Effector CD8-positive, alpha-beta T cell (primary cell): ENCODE measurements around the gene TRERF1.

Source experiments
- DNase-seq: peaks from one replicate; lab custom pipeline; 2025; lab: John Stamatoyannopoulos, UW

TRERF1 gene

DNA sequence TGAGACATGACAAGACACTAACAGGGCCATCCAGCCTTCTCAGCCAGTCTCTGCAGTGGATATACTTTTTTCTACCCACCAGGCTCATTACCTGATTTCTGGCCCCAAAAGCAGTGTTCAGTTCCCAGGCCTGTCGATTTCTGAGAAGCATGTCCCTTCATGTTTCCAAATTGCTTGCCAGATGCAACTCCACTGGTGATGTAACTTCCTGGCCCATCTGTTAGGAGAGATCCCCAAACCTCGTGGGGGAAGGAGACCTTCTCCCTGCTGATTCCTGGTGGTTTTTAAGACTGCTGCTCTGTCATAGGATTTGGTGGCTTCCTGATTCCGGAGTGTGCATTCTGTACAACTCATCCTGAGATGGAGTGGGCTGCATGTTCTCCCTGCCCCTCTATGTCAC is 202.4 kb downstream of the TRERF1 start:
- DNase-seq = no peak

DNA sequence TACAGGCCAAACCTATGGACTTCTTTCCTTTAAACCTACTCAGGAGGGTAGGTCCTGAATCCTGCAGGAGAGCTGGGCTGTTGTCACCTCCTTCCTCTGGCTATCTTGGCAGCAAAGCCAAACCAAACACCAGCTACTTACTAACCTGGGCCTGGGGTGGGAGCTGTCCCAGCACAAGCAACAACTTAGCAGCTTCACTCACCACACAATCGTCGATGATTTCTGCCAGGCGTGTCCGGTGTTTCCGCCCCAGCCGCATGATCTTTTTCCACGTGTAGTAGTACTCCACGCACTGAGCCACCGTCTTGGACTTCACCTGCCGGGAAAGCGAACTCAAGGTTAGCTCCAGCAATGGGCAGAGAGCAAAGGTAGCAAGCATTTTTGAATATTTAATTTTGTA is 208.7 kb downstream of the TRERF1 start:
- DNase-seq = no peak

DNA sequence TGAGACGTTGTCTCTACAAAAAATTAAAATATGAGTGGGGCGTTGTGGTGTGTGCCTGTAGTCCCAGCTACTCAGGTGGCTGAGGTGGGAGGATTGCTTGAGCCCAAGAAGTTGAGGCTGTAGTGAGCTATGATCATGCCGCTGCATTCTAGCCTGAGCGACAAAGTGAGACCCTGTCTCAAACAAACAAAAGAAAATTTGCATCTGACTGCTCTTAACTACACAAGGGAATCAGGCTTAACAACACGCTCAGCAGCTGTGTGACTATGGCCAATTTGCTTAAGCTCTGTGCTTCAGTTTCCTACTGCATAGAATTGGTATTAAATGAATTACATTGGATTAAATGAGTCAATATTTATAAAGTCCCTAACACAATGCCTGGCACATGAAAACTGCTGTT is 209.8 kb downstream of the TRERF1 start:
- no peak for DNase-seq

DNA sequence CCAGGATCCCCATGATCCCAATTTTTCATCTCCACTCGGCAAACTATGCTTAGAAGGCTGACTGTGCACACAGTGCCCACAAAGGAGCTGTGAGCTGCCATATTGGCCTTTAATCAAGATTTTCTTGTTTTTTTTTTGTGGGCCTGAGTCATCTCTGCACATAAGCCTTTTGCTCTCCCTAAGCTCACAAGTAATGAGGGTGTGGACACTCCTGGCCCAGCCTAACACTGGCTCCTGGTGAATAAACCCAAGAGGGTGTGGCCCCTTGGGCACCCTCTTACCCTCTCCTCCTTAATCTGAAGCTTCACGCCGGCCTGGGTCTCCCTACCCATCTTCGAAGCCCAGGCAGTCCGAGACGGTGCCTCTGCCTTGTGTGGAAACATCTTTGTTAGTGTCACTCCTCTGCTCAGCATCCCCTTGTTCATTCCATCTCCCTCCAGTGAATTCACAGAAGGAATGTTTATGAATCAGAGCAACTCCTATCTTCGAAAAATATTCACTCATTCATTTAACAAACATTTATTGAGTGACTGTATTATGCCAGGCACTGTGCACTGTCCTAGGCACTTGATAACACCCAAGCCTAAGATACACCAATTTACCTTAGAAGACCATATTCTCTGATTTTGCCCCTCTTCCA is 211.9 kb downstream of the TRERF1 start:
- DNase-seq = no peak

DNA sequence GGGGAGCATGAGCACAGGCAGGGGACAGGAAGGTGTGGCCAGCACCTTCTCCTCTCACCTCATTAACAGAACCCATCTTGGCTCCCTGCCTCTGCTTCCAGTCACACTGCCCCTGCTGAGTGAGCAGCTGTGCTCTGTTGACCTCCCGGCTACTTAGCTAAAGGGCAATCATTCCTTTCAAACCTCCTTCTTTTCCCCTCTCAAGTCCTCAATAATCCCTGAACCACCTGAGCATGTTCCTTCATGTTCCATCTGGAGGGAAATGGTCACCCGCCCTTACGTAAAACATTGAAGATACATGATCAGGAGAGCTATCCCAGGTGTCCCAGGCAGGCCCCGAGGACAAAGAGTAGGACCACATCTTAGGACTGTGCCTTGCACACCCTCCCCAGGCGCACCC is 212.4 kb downstream of the TRERF1 start:
- no peak for DNase-seq

DNA sequence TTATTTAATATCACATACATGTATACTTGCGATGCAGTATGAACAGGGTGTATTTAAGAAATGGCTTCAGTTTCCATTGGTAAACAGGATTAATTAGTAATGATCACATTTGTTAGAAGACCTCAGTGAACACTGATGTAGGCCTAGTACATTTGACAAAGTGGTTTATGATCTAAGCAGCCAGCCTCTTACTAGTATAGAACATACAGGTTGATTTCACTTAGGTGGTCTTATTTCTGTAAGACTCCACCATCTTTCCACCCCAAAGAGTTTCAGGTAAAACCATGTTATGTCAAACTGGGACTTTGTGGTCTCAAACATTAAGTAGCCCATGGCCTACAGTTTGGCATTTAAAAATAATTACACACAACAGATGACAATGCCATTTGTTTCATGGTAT is 213.9 kb downstream of the TRERF1 start:
- DNase-seq = no peak

- DNase-seq = no peak
Observed at GRCh38 chr6:42236682-42237473, 214.8 kb downstream of the TRERF1 start.

- no peak for DNase-seq
Observed at GRCh38 chr6:42236030-42236429, 215.7 kb downstream of the TRERF1 start.

DNA sequence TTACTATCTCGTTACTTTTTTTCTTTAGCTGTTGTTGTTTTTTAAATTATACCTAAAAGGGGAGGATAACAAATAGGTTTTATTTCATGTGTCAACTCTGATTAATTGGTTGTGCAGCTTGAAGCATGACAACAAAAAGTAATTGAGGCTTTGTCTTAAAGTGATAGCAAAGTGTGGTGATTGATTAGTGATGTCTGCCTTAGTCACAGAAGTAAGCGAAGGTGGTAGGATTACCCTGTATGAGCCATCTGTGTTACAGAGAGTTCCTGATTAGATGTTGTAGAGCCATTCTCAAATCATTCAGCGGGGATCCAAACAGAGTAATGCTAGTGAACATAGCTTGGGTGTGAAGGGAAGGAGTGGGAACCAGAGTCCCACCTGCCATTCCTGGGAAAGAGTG is 219.7 kb downstream of the TRERF1 start:
- no peak for DNase-seq

GRCh38 chr6:42230345-42231321 is 221.1 kb downstream of the TRERF1 start:
- no peak for DNase-seq

GRCh38 chr6:42229506-42230119 is 222.1 kb downstream of the TRERF1 start:
- DNase-seq = no peak

DNA sequence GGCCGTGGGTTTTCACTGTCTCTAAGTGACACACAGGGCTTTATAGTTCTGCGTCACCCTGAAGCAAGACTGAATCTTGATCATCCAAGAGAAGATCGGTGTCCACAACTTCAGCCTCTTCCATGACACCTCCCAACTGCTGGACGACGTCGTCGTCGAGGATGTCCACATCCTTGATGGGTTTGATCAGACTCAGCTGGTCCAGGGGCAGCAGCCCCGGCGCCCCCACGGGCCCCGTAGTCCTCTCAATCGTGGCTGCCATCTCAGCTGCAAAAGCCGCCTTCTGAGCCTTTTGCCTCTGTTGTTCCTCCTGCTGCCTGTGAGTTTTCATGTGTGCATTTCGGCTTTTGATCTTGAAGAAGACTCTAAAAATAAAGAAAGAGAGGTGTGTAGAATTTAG is 223.4 kb downstream of the TRERF1 start:
- no peak for DNase-seq

DNA sequence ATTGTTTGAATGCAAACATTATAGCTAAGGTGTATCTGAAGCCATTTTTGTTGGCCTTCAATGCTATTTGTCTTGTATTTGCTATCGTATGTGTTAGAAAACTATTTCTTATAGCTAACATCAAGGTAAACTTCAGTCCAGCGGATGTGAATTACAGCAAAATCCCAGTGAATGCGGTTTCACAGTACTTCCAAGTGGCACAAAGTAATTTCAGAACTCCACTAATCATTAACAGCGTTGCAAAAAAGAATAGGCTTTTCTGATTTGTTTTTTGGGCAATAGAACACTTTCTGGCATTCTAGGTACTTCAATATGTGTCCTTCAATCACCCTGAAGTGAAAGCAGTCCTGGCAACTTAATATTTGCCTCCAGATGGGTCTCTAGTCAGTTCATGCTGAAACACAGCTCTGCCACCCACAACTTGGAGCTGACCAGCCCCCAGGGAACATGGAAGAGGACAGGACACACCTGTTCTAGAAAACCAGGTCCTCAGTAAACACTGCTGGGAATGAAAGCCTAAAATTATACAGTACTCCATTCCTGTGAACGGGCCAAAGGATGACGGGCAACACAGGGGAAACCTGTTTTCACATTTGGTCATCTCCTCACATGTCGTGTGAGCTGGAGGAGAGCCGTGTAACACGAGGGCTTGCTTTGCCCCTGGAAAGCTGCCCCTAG is 224.4 kb downstream of the TRERF1 start:
- DNase-seq = no peak

DNA sequence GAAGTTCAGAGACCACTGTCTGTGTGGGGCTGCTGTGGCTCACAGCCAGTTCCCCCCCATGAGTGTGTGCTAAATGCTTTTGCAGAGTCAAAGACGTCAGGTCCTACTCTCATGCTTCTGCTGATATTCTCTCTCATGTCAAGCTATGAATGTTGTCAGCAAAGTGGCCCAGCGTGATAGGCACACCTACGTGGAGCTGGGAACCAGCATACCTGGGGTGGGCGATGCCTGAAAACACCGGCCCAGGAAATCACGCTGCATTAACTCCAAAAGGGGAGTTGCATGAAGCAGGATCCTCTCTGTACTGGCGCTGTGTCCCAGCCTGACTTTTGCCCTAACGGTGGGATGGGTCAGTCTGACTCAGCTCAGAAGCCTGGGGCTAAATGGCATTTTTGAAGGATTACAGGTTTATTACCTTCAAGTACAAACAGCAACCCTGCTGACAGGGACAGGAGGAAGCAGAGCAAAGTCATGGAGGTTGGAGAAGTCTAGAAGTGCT is 225.0 kb downstream of the TRERF1 start:
- DNase-seq = no peak

DNA sequence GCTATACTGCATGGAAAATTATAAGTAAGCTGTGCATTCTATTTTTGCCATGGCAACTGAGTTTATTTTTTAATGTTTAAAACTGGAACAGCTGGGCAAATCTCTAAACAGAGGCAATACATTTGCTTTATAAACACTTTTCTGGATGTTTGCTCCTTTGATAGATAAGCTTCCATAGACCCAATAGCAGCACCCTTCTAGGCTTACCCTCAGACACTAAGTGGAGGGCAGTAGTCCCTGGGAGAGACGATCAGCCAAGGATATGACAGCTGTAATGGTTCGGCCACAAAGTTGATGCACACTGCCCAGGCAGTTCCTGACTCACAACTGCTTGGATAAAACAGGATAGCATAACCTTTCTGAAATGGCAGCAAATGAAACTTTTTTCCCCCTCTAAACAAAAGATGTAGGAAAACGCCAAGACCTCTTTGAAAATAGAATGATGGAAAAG is 225.5 kb downstream of the TRERF1 start:
- DNase-seq = no peak

- DNase-seq = no peak
Observed at GRCh38 chr6:42225419-42225818, 226.3 kb downstream of the TRERF1 start.

DNA sequence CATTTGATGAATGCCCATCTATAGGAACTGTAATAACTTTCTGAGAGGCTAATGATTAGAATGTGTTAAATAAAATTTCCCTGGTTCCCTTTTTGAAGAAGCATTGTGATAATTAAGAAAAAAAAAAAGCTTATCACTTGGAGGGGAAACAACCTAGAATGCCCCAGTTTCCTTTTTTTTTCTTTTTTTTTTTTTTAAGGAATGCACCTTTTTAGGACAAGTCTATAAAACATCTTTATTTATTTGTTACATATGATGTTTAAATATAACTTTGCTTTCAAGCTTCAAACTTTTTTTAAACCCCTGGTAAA is 226.7 kb downstream of the TRERF1 start:
- DNase-seq = no peak

GRCh38 chr6:42224222-42225028 is 227.3 kb downstream of the TRERF1 start:
- no peak for DNase-seq

DNA sequence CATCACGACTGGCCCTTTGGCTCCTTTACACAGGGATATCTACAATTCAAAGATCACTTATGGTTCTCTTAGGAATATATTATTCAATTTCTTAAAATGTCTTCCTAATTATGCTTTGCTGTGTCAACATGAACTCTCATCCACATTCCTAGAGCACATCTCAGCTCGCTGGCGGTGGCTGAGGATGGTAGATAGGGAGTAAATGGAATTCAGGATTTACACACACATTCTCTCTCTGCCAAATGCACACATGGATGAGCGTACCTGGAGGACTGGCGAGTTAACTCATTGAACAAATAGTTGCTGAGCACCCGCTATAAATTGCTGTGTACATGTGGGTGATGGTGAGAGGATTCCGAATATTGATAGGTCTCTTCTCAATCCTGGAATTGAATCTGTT is 229.3 kb downstream of the TRERF1 start:
- DNase-seq = no peak

- DNase-seq = no peak
Observed at GRCh38 chr6:42221546-42221945, 230.2 kb downstream of the TRERF1 start.

- no peak for DNase-seq
Observed at GRCh38 chr6:42220807-42221206, 230.9 kb downstream of the TRERF1 start.
